ENCODE results near the gene DGCR6.

- TF ChIP-seq CTCF (optimal IDR thresholded peaks at IDR 0.05 in 1 of 3, IDR thresholded peaks at IDR 0.05 in 1 of 3, conservative IDR thresholded peaks at IDR 0.05 in 1 of 3; ENCODE audit: extremely low read depth in 1 of 3, insufficient read depth in 2 of 3, low read length in 3 of 3): no peak
- no peak for TF ChIP-seq EZH2 (IDR thresholded peaks at IDR 0.05; ENCODE audit: low read length)
Observed at GRCh38 chr22:18927020-18927419, 20.9 kb downstream of the DGCR6 start.
